NCI-H2107 treated with DMSO at 0.1 percent for 48 hours (cell line): Measurements from ENCODE around the gene P2RY14.

ENCODE experiments used
- DNase-seq: peaks from one replicate; lab custom pipeline; 2025; ENCODE audit not compliant: unreplicated experiment; lab: John Stamatoyannopoulos, UW

P2RY14 gene

GRCh38 chr3:151216641-151217607 lies 61.4 kb downstream of the P2RY14 start:
- DNase-seq = no peak

GRCh38 chr3:151214459-151214858 lies 63.9 kb downstream of the P2RY14 start:
- no peak for DNase-seq

GRCh38 chr3:151213881-151214280 lies 64.5 kb downstream of the P2RY14 start:
- no peak for DNase-seq

- no peak for DNase-seq
These were observed 65.2 kb downstream of the P2RY14 start for GRCh38 chr3:151213151-151213550.

- DNase-seq = no peak
These were observed 67.5 kb downstream of the P2RY14 start for GRCh38 chr3:151210676-151211381.

- DNase-seq = no peak
These were observed 68.7 kb downstream of the P2RY14 start for GRCh38 chr3:151209654-151210053.

- no peak for DNase-seq
These were observed 72.1 kb downstream of the P2RY14 start for GRCh38 chr3:151206201-151206600.

GRCh38 chr3:151205482-151205881 lies 72.9 kb downstream of the P2RY14 start:
- no peak for DNase-seq

GRCh38 chr3:151204530-151205402 lies 73.6 kb downstream of the P2RY14 start:
- DNase-seq = no peak

- no peak for DNase-seq
These were observed 75.3 kb downstream of the P2RY14 start, which contains the start of gene GPR171 for GRCh38 chr3:151203051-151203420. GPR171 (minus strand) TSS chr3:151203216; CDS start chr3:151199386, 3,830 bp downstream.

GRCh38 chr3:151201051-151201730 lies 77.2 kb downstream of the P2RY14 start:
- no peak for DNase-seq

GRCh38 chr3:151200586-151200985 lies 77.8 kb downstream of the P2RY14 start:
- DNase-seq = no peak

- no peak for DNase-seq
These were observed 78.5 kb downstream of the P2RY14 start for GRCh38 chr3:151199554-151200438.

GRCh38 chr3:151198849-151199248 lies 79.5 kb downstream of the P2RY14 start:
- DNase-seq = no peak

- no peak for DNase-seq
These were observed 80.2 kb downstream of the P2RY14 start for GRCh38 chr3:151197981-151198767.

GRCh38 chr3:151197228-151197627 lies 81.1 kb downstream of the P2RY14 start:
- DNase-seq = no peak

- DNase-seq = no peak
These were observed 81.9 kb downstream of the P2RY14 start for GRCh38 chr3:151196434-151196833.

- DNase-seq = no peak
These were observed 82.5 kb downstream of the P2RY14 start for GRCh38 chr3:151195826-151196225.

- no peak for DNase-seq
These were observed 85.8 kb downstream of the P2RY14 start for GRCh38 chr3:151192545-151192944.
